GM12864 (cell line): ENCODE measurements around the gene KRT37.
"Not testable (repeated sequence)": the region's sequence is repeated elsewhere in the genome, so short reads cannot be mapped to it uniquely, and the experiment has no call there.

Source experiments
- DNase-seq: peaks from one replicate; pipeline ENCODE4 v3.0.0-alpha.2; 2011; ENCODE audit warnings: low read depth
- H3K4me3 ChIP-seq: 2 replicates; pipeline ENCODE4 v1.5.1; 2011; ENCODE audit warnings: mild to moderate bottlenecking, low read depth, low read length, control low read depth
- TF ChIP-seq, protein P1 (sequence below): IDR thresholded peaks from 2 replicates; pipeline ENCODE4 v1.5.1; 2011; ENCODE audit warnings: low read depth, mild to moderate bottlenecking, moderate library complexity, low read length, control low read depth, inconsistent platforms; ENCODE audit errors: missing control alignments

Gene KRT37

DNA sequence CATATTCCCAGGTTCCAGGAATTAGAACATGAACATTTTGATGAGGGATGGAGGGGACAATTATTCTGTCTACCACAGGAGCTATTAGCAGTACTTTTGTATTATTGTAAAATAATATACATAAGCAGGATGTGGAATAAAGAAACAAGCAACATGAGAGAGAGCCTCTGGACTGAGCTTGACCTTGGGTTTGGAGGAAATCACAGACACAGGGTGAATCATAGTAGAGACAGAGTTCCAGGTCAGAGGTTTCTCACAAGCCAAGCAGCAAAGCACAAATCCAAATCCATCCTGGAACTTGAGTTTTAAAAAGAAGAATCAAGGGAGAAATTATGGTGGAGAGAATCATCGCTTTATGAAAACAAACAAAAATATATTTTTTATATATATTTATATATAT lies 32.1 kb downstream of the KRT37 start:
- no peak overlapping the region for H3K4me3 ChIP-seq
- TF ChIP-seq, protein P1, sequence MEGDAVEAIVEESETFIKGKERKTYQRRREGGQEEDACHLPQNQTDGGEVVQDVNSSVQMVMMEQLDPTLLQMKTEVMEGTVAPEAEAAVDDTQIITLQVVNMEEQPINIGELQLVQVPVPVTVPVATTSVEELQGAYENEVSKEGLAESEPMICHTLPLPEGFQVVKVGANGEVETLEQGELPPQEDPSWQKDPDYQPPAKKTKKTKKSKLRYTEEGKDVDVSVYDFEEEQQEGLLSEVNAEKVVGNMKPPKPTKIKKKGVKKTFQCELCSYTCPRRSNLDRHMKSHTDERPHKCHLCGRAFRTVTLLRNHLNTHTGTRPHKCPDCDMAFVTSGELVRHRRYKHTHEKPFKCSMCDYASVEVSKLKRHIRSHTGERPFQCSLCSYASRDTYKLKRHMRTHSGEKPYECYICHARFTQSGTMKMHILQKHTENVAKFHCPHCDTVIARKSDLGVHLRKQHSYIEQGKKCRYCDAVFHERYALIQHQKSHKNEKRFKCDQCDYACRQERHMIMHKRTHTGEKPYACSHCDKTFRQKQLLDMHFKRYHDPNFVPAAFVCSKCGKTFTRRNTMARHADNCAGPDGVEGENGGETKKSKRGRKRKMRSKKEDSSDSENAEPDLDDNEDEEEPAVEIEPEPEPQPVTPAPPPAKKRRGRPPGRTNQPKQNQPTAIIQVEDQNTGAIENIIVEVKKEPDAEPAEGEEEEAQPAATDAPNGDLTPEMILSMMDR, result no peak
- DNase-seq, result no peak

DNA sequence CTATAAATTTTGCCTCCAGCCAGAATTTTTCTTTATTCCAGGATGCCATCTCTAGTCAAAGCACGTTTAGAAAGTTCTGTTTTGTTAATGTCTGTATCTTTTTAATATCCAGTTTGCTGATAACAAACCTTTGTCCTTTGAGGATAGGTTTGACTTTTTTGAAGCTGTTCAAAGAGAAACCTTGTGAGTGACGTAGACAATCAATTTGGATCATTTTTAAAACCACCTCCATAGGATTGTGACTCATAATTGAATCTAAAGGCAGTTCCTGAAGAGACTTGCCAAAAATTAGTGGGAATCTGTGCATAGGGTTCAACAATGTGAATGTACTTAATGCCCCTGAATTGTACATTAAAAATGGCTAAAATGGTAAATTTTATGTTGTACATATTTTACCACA lies 32.9 kb downstream of the KRT37 start:
- H3K4me3 ChIP-seq, result no peak overlapping the region
- TF ChIP-seq, protein P1, result no peak
- no peak for DNase-seq

DNA sequence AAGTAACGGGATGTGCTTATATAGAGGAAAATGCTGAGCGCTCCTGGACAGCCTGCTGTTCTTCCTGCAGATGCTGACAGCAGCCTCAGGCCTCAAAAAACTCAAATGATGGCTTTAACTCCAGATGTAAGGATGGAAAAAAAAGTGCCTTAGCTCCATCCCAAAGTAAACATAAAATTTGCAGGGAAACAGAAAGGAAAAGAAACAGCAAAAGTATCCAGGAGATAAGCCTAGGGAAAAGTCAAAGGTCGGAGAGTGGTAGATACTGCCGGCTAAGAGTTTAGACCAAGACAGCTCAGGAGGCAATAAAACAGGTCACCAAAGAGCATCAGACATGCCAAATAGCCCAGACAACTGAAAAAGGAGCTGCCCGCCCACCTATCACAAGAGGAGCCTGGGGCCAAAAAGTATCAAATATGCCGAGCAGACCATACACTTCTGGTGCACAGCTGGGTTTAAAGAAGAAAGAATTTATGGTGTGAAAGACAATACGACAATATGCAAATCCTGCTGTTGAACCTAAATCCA lies 33.9 kb downstream of the KRT37 start:
- TF ChIP-seq, protein P1, result no peak
- no peak for DNase-seq
- H3K4me3 ChIP-seq, result no peak overlapping the region

DNA sequence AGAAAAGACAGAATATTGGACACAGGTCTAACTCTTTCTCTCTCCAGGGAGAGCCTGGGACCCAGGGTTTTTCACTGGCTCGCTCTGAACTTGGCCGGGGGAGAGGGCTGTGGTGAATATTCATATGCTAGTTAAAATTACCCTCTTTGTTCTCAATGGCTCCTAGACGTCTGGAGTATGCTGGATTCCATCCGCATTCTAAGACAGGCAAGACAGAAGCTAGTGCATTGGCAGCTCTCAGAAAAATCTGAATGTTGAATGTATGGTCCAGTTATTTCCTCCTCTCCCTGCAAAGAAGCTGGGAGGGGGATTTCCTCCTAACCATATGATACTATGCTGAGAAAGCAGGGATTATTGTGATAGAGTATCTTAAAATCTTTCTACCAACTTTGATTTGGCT lies 36.7 kb downstream of the KRT37 start:
- TF ChIP-seq, protein P1, result no peak
- DNase-seq, result no peak
- H3K4me3 ChIP-seq, result no peak overlapping the region

DNA sequence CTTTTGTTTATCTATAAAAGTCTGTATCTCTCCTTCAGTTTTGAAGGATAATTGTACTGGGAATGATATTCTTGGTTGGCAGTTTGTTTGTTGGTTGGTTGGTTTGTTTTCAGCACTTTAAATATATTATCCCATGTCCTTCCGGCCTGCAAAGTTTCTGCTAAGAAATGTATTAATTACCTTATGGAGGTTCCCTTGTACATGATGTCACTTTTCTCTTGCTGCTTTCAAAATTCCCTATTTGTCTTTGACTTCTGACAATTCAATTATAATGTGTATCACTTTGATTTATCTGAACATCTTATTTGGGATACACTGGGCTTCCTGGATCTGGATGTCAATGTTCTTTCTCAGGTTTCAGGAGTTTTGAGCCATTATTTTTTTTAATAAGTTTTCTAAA lies 38.2 kb downstream of the KRT37 start:
- no peak for DNase-seq
- H3K4me3 ChIP-seq, result no peak overlapping the region

DNA sequence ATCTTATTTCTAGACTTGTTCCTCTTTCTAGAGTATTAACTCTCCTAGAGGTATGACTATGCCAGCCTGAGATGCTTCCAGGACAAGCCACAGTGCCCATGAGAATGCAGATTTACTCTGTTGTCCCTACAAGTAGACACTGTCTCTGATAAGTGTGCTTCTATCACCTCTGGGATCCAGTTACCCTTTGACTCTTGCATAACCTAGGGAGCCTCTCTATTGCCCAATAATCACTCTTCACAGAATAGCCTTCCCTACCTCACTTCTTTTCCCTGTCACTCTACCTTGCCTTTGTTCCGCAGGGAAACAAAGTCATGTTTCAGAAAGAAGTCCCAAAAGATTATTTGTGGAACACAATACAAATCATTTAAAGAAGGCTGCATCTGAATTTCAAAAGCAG lies 40.7 kb downstream of the KRT37 start:
- TF ChIP-seq, protein P1, result no peak
- DNase-seq, result no peak
- no peak overlapping the region for H3K4me3 ChIP-seq

More for the DNA sequence above, 38.2 kb downstream of the KRT37 start:
- TF ChIP-seq, protein P1, result no peak

DNA sequence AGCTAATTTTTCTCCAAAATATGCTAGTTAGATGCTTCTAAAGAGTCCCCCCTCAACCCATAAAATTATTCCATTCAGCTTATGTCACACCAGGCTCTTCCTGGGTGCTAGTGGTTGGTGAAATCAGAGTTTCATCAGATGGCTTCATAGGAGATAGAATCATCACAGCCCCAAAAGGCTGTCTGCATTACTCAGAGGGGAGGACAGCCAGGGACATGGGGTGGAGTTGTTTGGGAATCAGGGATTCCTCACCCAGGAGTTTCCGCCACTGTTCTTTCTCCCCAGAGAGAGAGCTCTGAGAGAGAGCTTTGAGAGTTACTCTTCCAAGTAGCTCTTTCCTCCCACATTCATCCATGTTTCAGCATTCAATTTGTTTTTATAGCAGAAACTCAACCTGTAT lies 42.0 kb downstream of the KRT37 start:
- H3K4me3 ChIP-seq, result no peak overlapping the region
- TF ChIP-seq, protein P1, result no peak
- no peak for DNase-seq

DNA sequence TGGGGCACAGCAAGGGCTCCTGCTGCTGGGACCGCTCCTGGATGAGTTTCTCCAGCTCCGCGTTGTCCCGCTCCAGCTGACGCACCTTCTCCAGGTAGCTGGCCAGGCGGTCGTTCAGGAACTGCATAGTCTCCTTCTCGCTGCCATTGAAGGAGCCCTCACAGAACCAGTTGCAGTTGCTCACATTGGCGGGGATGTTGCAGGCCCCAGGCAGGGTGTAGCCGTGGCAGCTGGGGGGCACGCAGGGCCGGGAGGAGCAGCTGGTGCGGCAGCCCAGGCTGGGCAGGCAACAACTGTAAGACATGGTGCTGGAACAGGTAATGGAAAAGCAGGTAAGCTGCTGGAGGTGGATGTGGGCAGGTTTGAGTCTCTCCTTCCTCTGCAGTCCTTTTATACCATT lies 42.4 kb downstream of the KRT37 start, which contains the start of gene KRT34:
Gene KRT34 (minus strand): TSS at position 364 of the 400 bp plus-strand sequence. CDS start 60 bp downstream, at position 304.
- not testable (repeated sequence) for H3K4me3 ChIP-seq, DNase-seq

DNA sequence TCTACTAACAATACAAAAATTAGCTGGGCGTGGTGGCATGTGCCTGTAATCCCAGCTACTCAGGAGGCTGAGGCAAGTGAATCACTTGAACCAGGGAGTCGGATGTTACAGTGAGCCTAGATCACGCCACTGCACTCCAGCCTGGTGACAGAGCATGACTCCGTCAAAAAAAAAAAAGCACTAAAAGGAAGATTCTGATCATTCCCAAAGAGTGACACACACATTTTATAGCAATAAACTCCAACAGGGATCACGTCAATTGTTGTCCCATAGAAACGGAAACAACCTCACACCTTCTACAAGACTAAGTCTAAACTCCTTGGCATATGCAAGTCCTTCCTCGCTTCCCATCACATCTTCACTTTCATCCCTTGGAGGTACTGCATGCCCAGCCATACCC lies 44.3 kb downstream of the KRT37 start:
- not testable (repeated sequence) for H3K4me3 ChIP-seq, DNase-seq
